Stomach smooth muscle (tissue), 2 donors: Measurements from ENCODE around the gene CYB561D2.

Experiments used
- H3K27ac ChIP-seq: one replicate; pipeline ENCODE4 v1.7.0; 2013; ENCODE audit warnings: mild to moderate bottlenecking, low read length, inconsistent platforms
- H3K27me3 ChIP-seq, 2 donors: one replicate each; pipeline ENCODE4 v1.7.0; 2013; ENCODE audit warnings: low read length in 2 of 2; ENCODE audit not compliant: insufficient read depth in 2 of 2, control insufficient read depth in 1 of 2
- H3K36me3 ChIP-seq, 2 donors: one replicate each; pipeline ENCODE4 v1.7.0; 2013; ENCODE audit warnings: low read length in 2 of 2; ENCODE audit not compliant: control insufficient read depth in 2 of 2, insufficient read depth in 2 of 2
- H3K4me1 ChIP-seq: one replicate; pipeline ENCODE4 v1.7.0; 2013; ENCODE audit warnings: low read length; ENCODE audit not compliant: control insufficient read depth, insufficient read depth
- H3K4me3 ChIP-seq, 2 donors: one replicate each; pipeline ENCODE4 v1.7.0; 2013; ENCODE audit warnings: low read length in 2 of 2
- H3K9ac ChIP-seq, 2 donors: one replicate each; pipeline ENCODE4 v1.7.0; 2013; ENCODE audit warnings: low read length in 2 of 2, mild to moderate bottlenecking in 1 of 2
- H3K9me3 ChIP-seq, 2 donors: one replicate each; pipeline ENCODE4 v1.7.0; 2013; ENCODE audit warnings: low read length in 2 of 2; ENCODE audit not compliant: control insufficient read depth in 2 of 2
- donor health status: healthy.
- donor health status: Pancreatic carcinoma.

CYB561D2 gene

GRCh38 chr3:50355829-50356552 lies 5.3 kb downstream of the CYB561D2 start:
- Histone ChIP-seq H3K9me3 (no peaks in the 10 kb centered on the region), H3K27ac (no peak overlapping the region), H3K9ac (peak overlapping the region; percentile 60 to 81), H3K36me3 (peaks cover 7 to 31% of the 10 kb centered on the region in 2 donors), H3K4me1 (peaks cover 61% of the 10 kb centered on the region), H3K27me3 (no peaks in the 10 kb centered on the region), H3K4me3 (peak overlapping the region; percentile 77 to 97)

GRCh38 chr3:50356553-50356952 lies 5.9 kb downstream of the CYB561D2 start:
- Histone ChIP-seq H3K36me3 (peaks cover 7 to 31% of the 10 kb centered on the region in 2 donors), H3K9me3 (no peaks in the 10 kb centered on the region), H3K9ac (peak overlapping the region; percentile 80 to 81), H3K27me3 (no peaks in the 10 kb centered on the region), H3K27ac (no peak overlapping the region), H3K4me3 (peak overlapping the region; percentile 77 to 97), H3K4me1 (peaks cover 55% of the 10 kb centered on the region)

GRCh38 chr3:50357481-50357880 lies 6.8 kb downstream of the CYB561D2 start:
- H3K4me3 ChIP-seq: peak overlapping the region; percentile 77 to 97
- H3K27me3 ChIP-seq: no peaks in the 10 kb centered on the region
- peak overlapping the region; percentile 80 to 81 for H3K9ac ChIP-seq
- peaks cover 52% of the 10 kb centered on the region for H3K4me1 ChIP-seq
- no peaks in the 10 kb centered on the region for H3K9me3 ChIP-seq
- peaks cover 7 to 31% of the 10 kb centered on the region in 2 donors for H3K36me3 ChIP-seq
- peak overlapping the region; percentile 11 for H3K27ac ChIP-seq

- Histone ChIP-seq H3K4me3 (peak overlapping the region; percentile 77 to 97), H3K27ac (peak overlapping the region; percentile 86), H3K27me3 (no peaks in the 10 kb centered on the region), H3K9me3 (no peaks in the 10 kb centered on the region), H3K4me1 (peaks cover 49% of the 10 kb centered on the region), H3K36me3 (peaks cover 7 to 28% of the 10 kb centered on the region in 2 donors), H3K9ac (peak overlapping the region; percentile 81 to 98)
Measured at GRCh38 chr3:50358355-50358910, 7.8 kb downstream of the CYB561D2 start.

GRCh38 chr3:50358911-50359759 lies 8.5 kb downstream of the CYB561D2 start, which contains the start of gene TMEM115:
TSS of gene TMEM115 (minus strand) at chr3:50359521. CDS start at chr3:50359063, 458 bp downstream.
- Histone ChIP-seq H3K27me3 (no peaks in the 10 kb centered on the region), H3K36me3 (peaks cover 3 to 22% of the 10 kb centered on the region in 2 donors), H3K27ac (peak within 1 kb of the TSS; percentile 86), H3K9me3 (no peaks in the 10 kb centered on the region), H3K9ac (peak within 1 kb of the TSS; percentile 81 to 98), H3K4me1 (peaks cover 50% of the 10 kb centered on the region), H3K4me3 (peak within 1 kb of the TSS; percentile 77 to 97)

GRCh38 chr3:50359760-50360110 lies 9.1 kb downstream of the CYB561D2 start:
- peaks cover 56% of the 10 kb centered on the region for H3K4me1 ChIP-seq
- no peaks in the 10 kb centered on the region for H3K27me3 ChIP-seq
- no peaks in the 10 kb centered on the region for H3K9me3 ChIP-seq
- peak overlapping the region; percentile 86 for H3K27ac ChIP-seq
- H3K36me3 ChIP-seq: peaks cover 3 to 17% of the 10 kb centered on the region in 2 donors
- no peak overlapping the region for H3K9ac ChIP-seq
- H3K4me3 ChIP-seq: peak overlapping the region in 1 of 2 donors; percentile 97

- H3K36me3 ChIP-seq: no peaks in the 10 kb centered on the region
- peaks cover 0 to 2% of the 10 kb centered on the region in 2 donors for H3K27me3 ChIP-seq
- peak overlapping the region; percentile 51 to 79 for H3K4me3 ChIP-seq
- no peak overlapping the region for H3K27ac ChIP-seq
- H3K9ac ChIP-seq: peak overlapping the region; percentile 31 to 58
- peaks cover 17% of the 10 kb centered on the region for H3K4me1 ChIP-seq
- H3K9me3 ChIP-seq: no peaks in the 10 kb centered on the region
Measured at GRCh38 chr3:50364573-50365079, 14.0 kb downstream of the CYB561D2 start.

- H3K36me3 ChIP-seq: no peaks in the 10 kb centered on the region
- H3K9ac ChIP-seq: peak overlapping the region; percentile 51 to 60
- peak overlapping the region; percentile 69 to 79 for H3K4me3 ChIP-seq
- H3K4me1 ChIP-seq: peaks cover 14% of the 10 kb centered on the region
- H3K9me3 ChIP-seq: no peaks in the 10 kb centered on the region
- peaks cover 0 to 2% of the 10 kb centered on the region in 2 donors for H3K27me3 ChIP-seq
- H3K27ac ChIP-seq: no peak overlapping the region
Measured at GRCh38 chr3:50365080-50365841, 14.6 kb downstream of the CYB561D2 start.

GRCh38 chr3:50365842-50366220 lies 15.2 kb downstream of the CYB561D2 start:
- H3K4me1 ChIP-seq: peaks cover 14% of the 10 kb centered on the region
- peaks cover 0 to 2% of the 10 kb centered on the region in 2 donors for H3K27me3 ChIP-seq
- H3K9me3 ChIP-seq: no peaks in the 10 kb centered on the region
- no peak overlapping the region for H3K9ac ChIP-seq
- peak overlapping the region in 1 of 2 donors; percentile 79 for H3K4me3 ChIP-seq
- no peak overlapping the region for H3K27ac ChIP-seq
- H3K36me3 ChIP-seq: no peaks in the 10 kb centered on the region
